NCI-H526 treated with DMSO at 0.1 percent for 48 hours (cell line): ENCODE results near the gene EPHA8.

ENCODE experiments used
- DNase-seq: peaks from one replicate; lab custom pipeline; 2025; lab: John Stamatoyannopoulos, UW

Gene EPHA8

DNA sequence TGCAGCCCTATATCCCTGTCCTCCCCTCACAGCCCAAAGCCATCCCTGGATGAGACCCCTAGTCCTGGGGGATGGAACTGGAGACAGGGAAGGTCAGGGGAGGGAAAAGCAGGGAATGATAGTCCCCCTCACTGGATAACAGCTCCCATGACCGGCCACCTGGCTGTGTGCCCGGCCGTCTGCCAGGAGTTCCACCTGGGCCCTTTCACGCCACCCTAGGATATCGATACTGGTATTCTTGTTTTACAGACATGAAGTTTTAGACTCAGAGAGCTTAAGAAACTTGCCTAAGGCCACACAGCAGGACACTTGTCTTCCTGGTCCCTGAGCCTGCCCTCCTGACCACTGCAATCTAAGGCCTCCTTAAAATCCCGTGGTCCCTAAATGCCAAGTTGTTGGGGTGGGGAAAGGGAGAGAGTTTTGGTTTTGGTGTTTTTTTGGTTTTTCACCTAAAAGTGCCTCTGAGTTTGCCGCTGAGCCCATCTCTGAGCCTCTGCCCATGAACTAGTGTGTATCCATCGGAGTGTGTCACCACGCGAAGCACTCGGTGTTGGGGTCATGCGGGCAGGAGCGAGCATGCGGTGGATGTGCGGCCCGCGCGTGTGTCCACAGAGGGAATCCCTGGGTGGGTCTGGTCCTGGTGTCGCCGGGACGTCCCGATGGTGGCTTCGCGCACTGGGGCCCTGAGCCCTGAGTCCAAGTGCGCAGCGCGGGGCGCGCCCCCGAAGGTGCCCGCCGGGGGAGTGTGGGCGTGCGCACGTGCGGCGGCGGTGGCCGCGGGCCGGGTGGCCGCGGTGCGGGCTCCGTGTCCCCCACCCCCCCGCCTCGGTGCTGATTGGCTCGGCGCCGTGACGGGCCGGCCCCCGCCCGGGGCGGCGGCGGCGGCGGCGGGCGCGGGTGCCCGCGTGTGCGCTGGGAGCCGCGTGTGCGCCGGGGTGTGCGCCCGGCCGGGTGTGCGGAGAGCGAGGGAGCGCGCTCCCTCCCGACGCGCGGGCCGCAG, at the start of gene EPHA8:
Gene EPHA8 (plus strand): TSS at position 906 of the 1,000 bp plus-strand sequence. CDS start 147 bp downstream, outside the sequence.
- no peak for DNase-seq

DNA sequence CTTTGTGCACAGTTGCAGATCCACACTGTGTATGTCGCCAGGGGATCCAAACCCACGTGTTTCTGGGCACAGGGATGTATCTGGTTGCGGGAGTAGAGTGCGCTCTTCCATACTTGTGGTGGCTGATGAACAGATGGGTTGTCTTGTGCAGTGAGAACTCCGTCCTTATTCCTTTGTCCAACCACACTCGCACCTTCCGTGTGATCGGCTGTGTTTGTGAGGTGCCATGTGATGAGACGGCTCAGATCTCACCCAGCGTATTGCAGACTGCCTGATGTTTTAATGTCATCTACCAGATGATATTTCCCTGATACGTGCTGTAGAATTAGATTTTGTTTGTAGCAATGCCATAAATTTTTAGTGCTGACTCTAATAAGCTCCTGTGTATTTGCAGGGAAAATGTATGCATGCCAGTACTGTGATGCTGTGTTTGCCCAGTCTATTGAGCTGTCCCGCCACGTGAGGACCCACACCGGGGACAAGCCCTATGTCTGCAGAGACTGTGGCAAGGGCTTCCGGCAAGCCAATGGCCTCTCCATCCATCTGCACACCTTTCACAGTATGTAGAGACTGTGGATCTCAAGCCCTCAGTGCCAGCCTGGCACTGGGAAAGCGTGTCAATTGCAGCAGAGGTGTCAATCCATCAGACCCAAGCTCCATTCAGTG, 46.2 kb upstream of the EPHA8 start:
- DNase-seq: no peak

DNA sequence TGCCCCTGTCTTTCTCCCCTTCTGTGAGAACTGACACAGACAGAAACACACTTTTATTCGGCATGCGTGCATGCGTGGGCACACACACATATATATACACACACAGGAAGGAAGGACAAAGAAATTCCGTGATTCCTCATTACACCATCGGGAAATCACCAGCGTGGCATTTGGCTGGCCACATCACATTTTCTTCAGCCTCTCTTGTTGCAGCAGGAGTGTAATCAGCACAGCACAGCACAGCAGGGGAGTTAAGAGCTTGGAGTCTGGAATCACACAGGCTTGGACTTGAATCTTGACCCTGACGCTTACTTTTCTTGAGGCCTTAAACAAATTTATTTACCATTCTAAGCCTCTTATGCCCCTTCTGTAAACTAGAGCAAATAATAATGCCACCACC, 45.3 kb upstream of the EPHA8 start:
- DNase-seq: no peak

DNA sequence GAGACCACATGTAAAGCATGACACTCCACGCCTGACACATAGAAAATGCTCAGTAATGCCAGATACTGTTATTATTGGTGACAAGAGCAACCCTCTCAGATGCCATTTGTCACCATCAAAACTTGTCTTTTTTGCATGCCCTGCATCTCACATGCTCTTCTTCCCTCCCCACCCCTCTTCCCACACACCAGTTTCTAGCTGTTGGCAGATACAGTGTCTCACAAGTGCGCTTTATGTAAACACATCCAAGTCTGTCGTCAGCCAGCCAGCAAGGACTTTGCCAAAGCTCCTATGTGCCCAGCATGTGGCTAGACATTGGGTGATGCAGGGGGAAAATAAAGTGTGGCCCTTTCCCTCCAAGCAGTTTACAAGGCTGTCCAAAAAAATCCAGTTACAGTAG, 44.9 kb upstream of the EPHA8 start:
- no peak for DNase-seq

DNA sequence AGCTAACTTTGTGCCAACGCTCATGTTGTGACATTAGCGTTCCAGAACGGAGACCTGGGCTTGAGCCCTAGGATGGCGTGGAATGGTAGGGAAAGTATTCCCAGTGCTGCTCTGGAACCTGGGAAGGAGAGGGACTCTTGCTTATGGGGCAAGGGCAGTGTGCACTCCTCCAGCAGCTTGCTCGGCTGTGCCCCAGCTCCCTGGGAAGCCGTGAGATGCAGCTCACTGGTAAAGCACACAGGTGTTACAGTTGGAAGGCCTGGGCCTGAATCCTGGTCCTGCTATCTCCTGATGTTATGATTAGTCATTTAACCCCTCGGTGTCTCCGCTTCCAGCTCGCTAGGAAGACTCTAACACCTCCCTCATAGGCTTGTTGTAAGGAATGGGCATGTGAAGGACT, 42.4 kb upstream of the EPHA8 start:
- DNase-seq: no peak

DNA sequence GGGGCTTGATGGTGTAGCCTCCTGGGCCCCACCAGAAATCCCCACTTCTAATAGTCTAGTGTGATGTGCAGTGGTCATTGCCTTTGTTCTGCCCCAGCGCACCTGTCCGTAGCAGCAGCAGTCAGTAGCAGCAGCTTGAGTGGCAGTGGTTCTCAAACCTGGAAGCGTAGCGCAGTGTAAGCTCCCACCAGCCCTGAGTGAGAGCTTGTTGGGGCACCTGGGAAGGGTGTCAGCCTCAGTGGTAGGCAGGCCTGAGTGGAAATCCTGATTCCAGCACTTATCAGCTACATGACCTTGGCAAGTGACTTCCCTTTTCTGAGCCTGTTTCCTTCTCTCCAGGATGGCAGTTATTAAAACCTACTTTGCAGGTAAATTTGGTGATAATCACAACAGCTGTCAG, 41.6 kb upstream of the EPHA8 start:
- no peak for DNase-seq

DNA sequence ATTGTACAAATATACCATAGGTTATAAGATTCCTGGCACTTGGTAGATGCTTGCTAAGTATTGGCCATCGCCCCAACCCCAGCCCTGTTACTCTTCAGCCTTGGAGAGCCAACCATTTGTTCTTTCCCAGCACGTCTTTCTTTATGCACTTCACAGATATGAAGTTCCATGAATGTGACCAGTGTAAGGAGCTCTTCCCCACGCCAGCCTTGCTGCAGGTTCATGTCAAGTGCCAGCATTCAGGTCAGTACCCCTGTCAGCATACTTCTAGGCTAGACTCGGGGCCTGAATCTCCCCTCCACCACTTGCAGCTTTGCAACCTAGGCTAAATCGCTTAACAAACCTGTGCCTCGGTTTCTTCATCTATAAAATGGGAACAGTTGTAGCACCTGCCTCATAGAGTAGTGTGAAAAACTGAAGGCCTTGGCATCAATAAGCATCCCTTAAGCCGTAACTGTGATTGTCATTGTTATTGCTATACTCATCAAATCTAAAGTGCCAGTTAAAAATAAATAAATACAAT, 41.0 kb upstream of the EPHA8 start:
- DNase-seq: no peak

DNA sequence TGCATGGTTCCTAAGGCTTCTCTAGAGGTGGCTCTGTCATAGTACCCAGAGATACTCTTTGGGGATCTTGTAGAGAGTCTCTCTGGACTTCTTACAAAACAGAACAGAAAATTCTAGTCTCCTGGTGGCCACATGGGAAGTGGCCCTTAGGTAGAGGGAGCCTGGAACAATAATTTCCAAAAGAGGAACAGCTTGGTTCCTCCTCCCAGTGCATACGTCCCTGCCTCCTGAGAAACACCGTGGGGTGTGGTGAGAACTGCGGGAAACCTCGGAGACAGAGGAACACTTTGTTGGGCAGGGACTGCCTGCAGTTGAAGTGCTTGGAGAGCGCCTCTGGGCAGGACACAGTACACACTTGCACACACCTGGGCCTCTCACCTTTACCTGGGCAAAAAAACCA, 38.8 kb upstream of the EPHA8 start:
- DNase-seq: no peak

DNA sequence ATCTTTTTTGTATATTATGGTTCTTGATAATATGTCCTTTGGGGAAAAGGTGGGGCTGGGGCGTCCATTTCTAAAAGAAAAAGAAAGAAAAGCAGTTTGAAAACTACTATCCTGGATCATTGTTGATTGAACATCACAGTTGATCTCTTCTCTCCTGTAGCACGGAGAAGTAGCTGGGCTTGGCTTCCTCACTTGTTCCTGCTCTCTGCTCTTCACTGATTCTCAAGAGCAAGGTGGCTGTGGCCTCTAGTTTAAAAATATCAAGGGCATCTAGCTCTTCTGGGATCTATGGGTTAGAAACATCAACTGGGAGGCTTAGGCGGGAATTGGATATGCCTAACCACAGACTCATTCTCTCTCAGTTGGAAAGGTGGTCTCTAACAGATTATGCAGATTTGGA, 38.1 kb upstream of the EPHA8 start:
- no peak for DNase-seq

DNA sequence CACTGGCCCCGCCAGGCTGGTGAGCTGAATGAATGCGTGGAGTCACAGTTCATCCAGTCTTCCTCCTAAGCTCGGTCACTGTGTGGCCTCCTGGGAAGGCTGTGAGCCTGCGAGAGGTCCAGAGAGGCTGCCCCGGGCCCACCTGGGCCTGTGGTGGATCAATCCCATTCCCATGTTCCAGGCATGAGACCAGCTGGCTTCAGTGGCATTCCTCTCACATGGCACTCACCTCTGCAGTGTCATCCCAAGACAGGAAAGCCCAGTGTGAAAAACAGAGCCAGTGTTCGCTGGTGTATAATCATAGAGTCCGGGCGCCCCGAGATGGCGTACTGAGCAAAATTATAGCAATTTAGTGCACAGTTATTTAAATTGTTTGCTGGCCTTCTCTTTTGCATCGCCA, 37.6 kb upstream of the EPHA8 start:
- no peak for DNase-seq

DNA sequence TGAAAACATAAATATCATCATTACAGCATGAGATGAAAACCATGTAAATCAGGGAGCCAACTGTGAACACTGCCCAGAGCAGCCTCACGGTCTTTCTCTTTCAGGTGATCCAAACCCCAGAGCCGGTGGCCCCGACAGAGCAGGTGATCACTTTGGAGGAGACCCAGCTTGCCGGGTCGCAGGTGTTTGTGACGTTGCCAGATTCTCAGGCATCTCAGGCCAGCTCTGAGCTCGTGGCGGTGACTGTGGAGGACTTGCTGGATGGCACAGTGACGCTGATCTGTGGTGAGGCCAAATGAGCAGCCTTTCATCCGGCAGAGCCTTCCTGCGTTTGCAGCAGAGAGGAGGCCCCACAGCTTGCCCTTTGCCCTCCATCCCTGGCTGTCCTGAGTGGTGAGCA, 37.2 kb upstream of the EPHA8 start:
- no peak for DNase-seq

DNA sequence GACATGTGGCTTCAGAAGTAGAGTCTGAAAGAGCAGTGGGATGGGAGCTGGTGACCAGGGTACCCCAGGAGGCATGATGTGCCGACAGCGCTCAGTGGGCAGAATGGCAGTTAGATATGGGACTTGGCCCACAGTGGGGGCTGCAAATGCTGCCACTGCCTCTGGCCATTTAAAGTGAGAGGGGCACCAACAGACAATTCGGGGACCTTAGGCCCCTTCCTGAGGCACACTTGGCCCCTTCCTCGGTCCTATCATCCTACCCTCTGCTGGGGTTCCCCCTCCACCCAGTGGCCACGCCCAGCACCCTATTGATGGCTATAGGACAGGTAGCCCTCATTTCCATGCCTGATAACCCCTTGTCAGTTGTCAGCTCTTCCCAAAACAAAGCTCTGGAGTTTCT, 36.6 kb upstream of the EPHA8 start:
- no peak for DNase-seq

DNA sequence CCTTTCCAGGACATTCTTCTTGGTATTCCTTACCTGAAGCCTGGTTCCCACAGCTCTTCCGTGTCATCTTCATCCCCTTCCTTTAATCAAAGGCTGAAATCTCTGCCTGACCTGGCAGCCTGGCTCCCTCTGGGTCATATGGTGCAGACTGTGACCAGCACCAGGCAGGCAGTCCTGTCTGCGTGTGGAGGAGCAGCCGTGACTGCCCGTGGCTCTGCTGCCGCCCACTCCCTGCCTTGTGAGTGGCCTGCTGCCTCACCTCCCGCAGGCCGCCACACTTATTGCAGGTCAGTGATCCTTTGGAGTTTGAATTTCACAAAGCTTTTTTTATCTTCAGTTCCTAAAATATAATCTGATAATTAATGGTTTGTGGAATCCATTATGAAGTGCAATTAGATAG, 36.2 kb upstream of the EPHA8 start:
- no peak for DNase-seq

DNA sequence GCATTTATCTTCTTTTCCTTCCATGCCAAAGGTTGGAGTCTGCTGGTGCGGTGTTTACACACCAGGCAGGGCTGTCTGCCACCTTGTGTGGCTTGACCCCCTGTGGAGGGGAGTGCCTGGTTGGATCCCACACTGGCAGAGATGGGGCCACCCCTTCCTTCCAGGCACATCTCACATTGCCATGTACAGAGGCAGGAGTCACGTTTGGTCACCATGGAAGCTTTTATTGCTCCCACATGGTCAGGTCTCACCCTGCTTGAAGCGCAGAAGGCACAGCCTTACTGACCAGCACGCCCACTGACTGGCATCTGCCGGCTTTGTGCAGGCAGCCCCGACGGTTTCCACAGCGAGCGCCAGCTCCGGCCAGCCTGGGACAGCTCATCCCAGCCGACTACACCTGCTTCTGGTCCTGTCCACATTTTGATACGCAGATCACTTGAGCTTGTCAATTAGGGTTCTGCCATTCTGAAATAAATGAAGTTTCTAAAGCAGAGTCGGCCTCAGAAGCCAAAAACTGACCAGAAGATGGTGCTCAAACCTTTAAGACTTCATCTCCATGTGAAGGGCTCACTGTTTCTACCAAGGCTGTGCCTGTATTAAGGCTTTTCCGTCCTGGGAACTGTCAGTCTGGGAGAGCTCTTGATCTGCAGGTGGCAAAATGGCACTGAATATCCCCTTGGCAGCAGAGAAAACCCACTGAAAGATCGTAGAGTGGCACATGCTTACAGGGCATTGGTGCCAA, 35.6 kb upstream of the EPHA8 start:
- no peak for DNase-seq

DNA sequence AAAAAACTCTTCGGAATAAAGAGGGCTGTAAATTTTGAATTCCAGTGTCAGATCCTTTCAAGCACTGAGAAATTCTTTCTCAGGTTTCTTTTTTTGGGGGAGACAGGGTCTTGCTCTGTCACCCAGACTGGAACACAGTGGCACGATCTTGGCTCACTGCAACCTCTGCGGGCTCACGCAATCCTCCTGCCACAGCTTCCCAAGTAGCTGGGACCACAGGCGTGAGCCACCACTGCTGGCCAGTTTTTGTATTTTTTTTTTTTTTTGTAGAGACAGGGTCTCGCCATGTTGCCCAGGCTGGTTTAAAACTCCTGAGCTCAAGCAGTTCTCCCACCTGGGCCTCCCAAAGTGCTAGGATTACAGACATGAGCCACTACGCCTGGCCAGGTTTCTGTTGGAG, 34.8 kb upstream of the EPHA8 start:
- no peak for DNase-seq

DNA sequence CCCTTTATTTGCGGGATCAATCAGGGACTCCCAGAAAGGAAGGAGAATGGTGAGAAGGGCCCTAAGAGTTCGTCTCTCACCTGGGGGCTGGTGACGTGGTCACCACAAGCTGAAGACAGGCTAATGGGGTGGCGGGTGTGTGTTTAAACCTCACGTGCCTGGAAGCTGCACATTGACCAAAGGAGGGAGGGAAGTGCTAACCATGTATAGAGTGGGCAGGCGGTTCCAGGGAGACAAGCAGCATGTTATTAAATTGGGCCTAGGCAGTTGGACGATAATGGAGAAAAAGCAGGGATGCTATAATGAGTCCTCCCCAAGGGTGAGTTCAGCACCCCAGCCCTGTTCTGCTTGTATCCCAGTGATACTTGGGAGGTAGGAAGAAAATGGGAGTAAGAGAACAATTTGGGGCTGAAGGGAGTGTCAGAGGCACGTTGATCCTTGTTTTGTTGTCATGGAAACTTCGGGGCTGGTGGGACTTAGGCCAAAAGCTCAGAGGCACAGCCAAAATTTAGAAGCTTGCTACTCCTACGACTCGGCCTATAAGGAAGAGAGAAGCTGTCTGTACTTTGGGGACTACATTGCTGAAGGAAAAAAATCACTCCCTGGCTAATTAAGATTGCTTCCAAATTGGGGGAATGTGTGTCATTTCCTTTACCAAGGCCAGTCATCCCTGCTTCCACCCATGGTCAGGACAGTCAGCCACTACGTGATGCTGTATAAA, 33.2 kb upstream of the EPHA8 start:
- DNase-seq: no peak

DNA sequence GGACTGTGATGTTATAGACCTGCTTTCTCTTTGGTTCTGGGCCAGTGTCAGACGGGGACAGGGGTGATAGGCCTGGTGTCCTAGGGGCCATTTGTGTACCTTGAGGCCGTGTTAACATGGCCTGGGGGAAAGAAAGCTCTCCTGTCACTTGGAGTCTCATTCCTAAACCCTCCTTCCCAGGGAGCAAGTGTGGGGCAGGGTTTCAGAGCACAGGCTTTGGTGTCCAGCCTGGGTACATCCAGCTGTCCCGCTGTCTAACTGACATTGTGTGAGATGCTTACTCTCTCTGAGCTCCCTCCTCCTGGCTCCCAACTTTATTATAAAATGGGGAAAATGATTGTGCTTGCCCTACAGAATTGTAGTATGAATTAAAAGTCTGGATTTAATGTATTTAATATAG, 32.6 kb upstream of the EPHA8 start:
- no peak for DNase-seq

DNA sequence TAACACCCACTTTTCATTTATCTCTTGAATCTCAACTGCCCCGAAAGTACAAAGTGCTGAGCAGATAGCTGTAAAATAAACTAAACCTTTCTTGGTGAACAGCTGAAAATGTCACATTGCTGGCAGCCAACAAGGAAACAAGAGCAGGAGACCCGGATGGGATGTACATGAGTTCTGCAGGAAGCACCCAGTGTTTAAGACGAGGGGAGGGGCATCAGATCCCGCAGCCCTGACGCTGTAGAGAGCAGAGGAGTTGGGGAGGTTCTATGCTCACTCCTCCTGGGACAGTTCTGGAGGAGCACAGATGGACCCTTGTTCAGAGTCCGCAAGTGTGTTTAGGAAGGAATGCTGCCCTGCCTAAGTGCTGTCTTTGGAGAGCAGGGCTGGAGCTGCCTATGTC, 32.0 kb upstream of the EPHA8 start:
- DNase-seq: no peak

DNA sequence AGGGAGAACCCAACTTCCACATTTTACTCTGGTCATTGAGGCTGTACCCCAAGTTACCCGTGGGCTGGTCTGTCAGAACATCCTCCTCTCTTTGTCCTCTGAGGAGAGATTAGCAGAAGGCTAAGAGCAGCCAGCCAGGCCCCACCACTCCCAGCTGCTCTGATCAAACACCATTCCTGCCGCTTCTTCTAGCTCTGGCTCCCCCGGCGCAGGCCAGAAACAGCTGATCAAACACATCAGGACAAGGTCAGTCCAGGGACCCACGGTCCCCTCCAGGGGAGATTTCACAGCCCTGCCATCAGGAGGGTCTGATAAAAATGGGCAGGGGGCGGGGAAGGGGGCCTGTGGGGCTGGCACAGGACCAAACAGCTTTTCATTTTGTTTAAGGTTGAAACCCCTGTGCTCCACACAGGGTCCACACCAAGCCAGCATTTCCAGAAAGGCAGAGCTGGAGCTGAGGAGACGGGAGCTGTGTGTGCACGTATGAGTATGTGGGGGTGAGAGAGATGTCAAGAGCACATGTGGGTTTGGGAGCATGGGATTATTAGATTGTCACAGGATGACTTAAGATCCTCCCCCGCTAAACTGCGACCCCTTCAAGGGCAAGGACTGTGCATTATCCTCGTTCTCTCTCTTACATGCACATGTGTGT, 29.9 kb upstream of the EPHA8 start:
- no peak for DNase-seq

DNA sequence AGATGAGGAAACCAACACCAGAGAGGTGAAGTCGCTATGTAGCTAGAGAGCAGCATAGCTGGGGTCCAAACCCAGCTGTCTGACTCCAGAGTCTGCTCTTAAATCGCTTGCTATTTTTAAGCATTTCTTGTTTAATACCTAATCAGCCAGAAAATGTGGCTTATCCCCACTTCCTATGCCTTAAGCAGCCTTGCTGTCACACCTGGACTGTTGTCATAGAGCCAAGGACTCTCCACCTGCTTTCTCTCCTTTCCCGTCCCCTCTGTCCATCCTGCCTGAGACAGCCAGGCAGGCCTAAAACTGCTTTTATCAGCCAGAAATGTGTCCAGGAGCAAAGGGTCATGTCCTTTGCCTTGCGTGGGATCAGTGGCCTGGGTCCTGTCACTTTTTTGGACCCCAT, 28.3 kb upstream of the EPHA8 start:
- DNase-seq: no peak

DNA sequence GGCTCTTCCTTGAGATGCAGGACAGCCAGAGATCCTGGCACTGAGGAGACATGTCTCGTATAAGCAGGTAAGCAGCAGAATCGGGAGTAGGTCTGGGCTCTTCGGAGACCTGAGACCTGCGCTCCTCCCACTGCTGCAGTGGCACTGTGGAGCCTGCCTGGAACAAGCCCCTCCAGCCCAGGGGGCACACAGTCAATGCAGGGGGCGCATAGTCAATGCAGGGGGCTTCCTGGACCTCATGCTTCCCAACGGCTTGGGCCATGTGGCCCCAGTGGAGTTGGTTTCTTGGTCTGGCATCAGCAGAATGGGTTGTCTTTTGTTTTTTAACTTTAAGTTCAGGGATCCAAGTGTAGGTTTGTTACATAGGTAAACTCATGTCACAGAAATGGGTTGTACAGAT, 27.9 kb upstream of the EPHA8 start:
- DNase-seq: no peak
